NB4 (cell line): ENCODE results near the gene NYNRIN.

ENCODE experiments used
- POLR2A ChIP-seq: IDR thresholded peaks from 2 replicates; pipeline ENCODE4 v1.6.1; 2011; ENCODE audit warnings: mild to moderate bottlenecking; ENCODE audit not compliant: insufficient read length; ENCODE audit errors: extremely low read depth
- TF ChIP-seq, protein P1 (sequence below): IDR thresholded peaks from one replicate; pipeline ENCODE4 v1.5.1; 2012; ENCODE audit warnings: low read depth, low read length
- TF ChIP-seq, protein P2 (sequence below): IDR thresholded peaks from 2 replicates; pipeline ENCODE4 v1.6.1; 2011; ENCODE audit warnings: low read depth, low read length

DNA sequence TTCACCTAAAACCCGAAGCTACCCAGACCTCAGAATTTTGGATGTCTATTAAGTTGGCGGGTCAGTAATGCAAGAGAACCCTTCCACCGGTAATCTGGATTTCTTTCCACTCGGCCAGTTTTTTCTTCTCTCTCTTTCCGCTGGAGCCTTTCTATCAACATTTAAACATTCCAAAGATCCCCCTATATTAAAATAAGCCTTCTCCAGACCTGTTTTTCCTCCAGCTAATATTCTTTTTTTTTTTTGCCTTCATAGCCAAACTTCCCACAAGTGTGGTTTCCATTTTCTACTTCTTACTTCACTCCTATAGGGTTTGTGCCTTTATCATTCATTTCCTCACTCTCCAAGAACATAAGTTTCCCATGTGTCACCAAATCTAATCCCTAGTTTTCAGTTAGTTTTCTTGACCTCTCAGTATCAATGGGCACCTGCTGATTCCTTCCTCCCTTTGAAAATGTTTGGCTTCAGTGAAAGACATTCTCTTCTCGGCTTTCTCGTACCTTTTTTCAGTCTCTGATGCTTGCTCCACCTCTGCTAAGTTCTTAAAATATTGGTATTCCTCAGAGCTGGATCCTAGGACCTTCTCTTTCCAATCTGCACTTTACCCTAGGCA, 44.4 kb downstream of the NYNRIN start:
- TF ChIP-seq, protein P1, sequence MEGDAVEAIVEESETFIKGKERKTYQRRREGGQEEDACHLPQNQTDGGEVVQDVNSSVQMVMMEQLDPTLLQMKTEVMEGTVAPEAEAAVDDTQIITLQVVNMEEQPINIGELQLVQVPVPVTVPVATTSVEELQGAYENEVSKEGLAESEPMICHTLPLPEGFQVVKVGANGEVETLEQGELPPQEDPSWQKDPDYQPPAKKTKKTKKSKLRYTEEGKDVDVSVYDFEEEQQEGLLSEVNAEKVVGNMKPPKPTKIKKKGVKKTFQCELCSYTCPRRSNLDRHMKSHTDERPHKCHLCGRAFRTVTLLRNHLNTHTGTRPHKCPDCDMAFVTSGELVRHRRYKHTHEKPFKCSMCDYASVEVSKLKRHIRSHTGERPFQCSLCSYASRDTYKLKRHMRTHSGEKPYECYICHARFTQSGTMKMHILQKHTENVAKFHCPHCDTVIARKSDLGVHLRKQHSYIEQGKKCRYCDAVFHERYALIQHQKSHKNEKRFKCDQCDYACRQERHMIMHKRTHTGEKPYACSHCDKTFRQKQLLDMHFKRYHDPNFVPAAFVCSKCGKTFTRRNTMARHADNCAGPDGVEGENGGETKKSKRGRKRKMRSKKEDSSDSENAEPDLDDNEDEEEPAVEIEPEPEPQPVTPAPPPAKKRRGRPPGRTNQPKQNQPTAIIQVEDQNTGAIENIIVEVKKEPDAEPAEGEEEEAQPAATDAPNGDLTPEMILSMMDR: no peak
- TF ChIP-seq POLR2A: no peak
- TF ChIP-seq, protein P2, sequence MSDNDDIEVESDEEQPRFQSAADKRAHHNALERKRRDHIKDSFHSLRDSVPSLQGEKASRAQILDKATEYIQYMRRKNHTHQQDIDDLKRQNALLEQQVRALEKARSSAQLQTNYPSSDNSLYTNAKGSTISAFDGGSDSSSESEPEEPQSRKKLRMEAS: no peak
